Fibroblast of villous mesenchyme (primary cell): ENCODE data around the gene ZHX3. TPM values are rescaled to one million over a fixed set of nuclear protein-coding genes. Genes with fewer than 3 reads are reported as not detected.

Experiments
- DNase-seq: peaks from one replicate; pipeline ENCODE4 v3.0.0-alpha.2; 2010; ENCODE audit warnings: low read depth
- H3K4me3 ChIP-seq: 2 replicates; pipeline ENCODE4 v1.5.1; 2011; ENCODE audit warnings: low read depth, mild to moderate bottlenecking, low read length
- total RNA-seq: library from RNA; depleted of rRNA; stranded (reverse); fragments of >200 nt; gene quantifications from 2 replicates; pipeline ENCODE4 v1.2.3, GENCODE V29; 2012
- TF ChIP-seq, protein P1 (sequence below): IDR thresholded peaks from 2 replicates; pipeline ENCODE4 v1.5.1; 2012; ENCODE audit warnings: low read depth, mild to moderate bottlenecking, low read length; ENCODE audit not compliant: insufficient read depth

Gene ZHX3
- total RNA-seq, 1 donor = 39.3 TPM

DNA sequence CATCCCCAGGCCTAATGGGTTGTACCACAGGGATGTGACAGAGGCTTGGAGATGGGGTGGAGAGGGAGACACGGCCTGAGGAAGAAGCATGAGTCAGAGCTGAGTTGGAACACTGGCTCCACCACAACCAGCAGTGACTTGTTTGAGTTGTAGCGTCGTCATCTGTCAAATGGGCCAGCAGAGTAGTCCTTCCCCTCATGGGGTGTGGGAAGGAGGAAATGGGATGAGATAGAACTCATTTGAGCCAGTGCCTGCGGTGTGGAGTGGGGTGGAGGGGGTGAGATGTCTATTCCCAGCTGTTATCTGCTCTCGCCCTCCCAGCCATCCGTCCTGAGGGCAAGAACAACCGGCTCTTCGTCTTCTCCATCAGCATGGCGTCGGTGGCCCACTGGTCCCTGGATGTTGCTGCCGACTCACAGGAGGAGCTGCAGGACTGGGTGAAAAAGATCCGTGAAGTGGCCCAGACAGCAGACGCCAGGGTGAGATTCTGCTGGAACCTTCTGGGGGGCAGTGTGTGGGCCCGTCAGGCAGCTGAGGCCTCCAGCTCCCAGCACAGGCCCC is 147.7 kb downstream of the ZHX3 start:
- TF ChIP-seq, protein P1, sequence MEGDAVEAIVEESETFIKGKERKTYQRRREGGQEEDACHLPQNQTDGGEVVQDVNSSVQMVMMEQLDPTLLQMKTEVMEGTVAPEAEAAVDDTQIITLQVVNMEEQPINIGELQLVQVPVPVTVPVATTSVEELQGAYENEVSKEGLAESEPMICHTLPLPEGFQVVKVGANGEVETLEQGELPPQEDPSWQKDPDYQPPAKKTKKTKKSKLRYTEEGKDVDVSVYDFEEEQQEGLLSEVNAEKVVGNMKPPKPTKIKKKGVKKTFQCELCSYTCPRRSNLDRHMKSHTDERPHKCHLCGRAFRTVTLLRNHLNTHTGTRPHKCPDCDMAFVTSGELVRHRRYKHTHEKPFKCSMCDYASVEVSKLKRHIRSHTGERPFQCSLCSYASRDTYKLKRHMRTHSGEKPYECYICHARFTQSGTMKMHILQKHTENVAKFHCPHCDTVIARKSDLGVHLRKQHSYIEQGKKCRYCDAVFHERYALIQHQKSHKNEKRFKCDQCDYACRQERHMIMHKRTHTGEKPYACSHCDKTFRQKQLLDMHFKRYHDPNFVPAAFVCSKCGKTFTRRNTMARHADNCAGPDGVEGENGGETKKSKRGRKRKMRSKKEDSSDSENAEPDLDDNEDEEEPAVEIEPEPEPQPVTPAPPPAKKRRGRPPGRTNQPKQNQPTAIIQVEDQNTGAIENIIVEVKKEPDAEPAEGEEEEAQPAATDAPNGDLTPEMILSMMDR = no peak
- no peak for DNase-seq

DNA sequence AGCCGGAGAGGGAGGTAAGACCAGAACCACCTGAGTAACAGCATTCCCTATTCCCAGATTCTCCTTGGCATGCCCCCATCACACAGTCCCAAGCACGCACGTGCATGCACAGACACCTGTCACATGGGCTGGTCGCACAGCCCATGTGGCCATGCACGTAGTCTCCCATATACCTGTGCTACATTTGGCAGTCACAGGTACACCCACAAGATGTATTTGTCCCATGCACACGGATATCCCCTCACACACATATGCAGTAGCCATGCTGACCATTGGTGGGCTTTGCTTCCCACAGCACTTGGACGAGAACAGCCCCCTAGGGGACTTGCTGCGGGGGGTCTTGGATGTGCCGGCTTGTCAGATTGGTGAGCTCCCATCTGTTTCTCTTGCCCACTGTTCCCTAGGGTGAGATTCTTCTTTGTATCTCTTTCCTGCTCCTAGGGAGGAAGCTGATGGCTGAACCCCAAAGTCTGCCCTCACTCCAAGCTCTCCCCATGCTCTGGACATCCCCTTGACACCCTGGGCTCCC is 148.3 kb downstream of the ZHX3 start:
- TF ChIP-seq, protein P1 = no peak
- no peak for DNase-seq
- no peak overlapping the region for H3K4me3 ChIP-seq

More for the DNA sequence above, 147.7 kb downstream of the ZHX3 start:
- H3K4me3 ChIP-seq = no peak overlapping the region

DNA sequence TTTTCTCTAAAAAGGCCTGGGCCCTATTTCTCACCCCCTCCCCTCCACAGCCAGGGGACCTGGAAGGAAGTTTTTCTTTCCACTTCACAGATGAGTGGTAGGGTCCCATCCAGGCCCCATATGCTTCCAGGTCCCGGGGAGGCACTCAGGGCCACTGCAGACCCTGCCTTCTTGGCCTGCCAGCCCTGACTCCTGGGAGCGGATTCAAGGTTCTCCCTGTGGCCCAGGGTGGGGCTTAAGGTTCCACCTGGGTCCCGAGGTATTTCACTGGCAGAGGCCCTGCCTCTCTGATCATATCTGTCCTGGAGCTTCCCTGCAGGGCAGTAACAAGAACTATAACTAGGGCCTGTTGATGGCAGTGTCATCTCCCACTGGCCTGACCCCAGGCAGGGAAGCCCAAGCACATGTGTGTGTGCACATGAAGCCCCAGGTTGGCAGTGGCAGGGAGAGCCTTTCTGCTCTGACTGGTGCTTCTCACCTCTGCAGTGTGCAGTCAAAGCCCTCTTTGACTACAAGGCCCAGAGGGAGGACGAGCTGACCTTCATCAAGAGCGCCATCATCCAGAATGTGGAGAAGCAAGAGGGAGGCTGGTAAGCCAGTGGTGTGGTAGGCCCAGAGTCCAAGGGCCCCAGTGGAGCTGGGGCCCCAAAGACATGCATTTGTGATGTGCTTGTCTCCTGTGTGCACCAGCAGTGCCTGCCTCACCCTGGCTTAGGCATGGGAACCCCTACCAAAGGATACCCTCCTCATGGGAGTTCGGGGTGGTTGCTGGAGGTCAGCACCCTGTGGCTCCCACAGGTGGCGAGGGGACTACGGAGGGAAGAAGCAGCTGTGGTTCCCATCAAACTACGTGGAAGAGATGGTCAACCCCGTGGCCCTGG is 149.0 kb downstream of the ZHX3 start:
- no peak for DNase-seq
- H3K4me3 ChIP-seq = no peak overlapping the region
- TF ChIP-seq, protein P1 = no peak

DNA sequence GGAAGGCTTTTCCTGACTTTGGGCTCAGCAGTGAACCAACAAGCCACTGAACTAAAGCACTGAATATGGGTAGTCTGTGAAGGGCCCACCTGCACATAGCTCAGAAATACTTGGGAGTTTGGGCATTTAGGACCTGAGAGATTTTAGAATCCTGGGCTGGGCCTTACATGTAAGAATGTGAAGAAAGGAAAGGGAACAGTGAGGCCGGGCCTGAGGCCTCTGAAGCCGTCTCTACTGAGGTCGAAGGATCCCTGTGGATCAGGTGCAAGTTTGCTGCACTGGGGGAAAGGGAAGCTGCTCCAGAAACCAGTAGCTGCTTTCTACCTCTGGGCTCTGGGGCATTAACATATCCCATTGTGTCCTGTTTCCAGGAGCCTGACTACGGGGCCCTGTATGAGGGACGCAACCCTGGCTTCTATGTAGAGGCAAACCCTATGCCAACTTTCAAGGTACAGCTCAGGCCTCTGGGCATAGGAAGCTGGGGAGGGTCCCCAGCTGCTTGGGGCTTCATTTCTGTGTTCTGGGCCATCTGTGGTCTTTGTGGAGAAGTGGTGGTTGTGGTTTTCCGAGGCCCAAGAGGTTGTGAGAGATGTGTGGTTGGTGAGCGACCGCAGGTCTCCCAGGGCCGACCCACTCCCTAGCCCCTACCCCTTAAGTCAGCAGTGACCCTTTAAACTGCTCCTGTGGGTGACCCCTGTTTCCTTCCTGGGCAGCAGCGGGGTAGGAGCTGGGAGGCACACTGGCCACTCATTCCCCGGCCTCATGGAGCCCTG is 149.9 kb downstream of the ZHX3 start:
- TF ChIP-seq, protein P1 = no peak
- no peak for DNase-seq

DNA sequence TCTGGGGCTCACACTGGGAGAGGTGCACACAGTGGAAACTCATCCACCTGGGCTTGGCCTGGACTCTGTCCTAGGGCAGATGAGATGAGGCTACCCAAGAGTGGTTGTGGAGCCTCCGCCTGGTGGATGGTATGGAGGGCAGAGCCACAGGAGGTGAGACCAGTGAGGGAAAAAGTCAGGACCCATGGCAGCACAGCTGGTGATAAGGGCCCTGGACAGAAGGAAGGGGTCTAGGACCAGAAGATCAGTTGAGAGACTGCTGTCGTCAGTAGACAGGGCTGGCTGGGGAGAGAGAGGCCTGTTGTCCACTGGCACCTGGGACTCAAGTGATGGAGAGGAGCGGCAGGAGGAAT is 150.4 kb downstream of the ZHX3 start:
- TF ChIP-seq, protein P1 = no peak
- DNase-seq = no peak

More for the DNA sequence above, 149.9 kb downstream of the ZHX3 start:
- no peak overlapping the region for H3K4me3 ChIP-seq

DNA sequence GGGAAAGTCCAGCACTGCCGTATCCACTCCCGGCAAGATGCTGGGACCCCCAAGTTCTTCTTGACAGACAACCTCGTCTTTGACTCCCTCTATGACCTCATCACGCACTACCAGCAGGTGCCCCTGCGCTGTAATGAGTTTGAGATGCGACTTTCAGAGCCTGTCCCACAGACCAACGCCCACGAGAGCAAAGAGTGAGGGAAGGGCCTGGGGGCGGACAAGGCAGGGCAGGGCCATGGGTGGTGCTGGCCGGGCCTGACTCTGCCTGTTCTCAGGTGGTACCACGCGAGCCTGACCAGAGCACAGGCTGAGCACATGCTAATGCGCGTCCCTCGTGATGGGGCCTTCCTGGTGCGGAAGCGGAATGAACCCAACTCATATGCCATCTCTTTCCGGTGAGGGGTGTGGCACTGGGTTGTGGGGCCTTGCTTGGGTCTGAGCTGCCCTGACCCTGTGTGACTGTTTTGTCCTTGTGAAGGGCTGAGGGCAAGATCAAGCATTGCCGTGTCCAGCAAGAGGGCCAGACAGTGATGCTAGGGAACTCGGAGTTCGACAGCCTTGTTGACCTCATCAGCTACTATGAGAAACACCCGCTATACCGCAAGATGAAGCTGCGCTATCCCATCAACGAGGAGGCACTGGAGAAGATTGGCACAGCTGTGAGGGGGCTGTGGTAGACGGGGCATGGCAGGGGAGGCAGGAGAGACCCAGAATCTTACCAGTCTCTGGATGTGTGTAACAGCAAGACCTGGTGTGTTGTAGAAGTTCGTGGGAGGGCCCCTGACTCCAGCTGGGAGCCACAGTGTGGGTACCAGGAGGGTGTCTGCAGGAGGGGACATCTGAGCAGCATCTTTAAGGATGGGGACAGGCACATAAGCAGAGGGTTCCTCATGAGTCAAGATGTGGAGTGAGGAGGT is 151.1 kb downstream of the ZHX3 start:
- no peak overlapping the region for H3K4me3 ChIP-seq
- TF ChIP-seq, protein P1 = no peak
- DNase-seq = no peak

More for the DNA sequence above, 150.4 kb downstream of the ZHX3 start:
- no peak overlapping the region for H3K4me3 ChIP-seq
